HG03025 (cell line): Measurements from ENCODE around the gene NADSYN1.

Experiments used
- ATAC-seq: cut with Tn5 transposase; IDR thresholded peaks from one replicate; pipeline ENCODE4 v1.9.1; 2021; ENCODE audit warnings: mild to moderate bottlenecking, moderate library complexity; ENCODE audit not compliant: unreplicated experiment, low FRiP score

The NADSYN1 gene

DNA sequence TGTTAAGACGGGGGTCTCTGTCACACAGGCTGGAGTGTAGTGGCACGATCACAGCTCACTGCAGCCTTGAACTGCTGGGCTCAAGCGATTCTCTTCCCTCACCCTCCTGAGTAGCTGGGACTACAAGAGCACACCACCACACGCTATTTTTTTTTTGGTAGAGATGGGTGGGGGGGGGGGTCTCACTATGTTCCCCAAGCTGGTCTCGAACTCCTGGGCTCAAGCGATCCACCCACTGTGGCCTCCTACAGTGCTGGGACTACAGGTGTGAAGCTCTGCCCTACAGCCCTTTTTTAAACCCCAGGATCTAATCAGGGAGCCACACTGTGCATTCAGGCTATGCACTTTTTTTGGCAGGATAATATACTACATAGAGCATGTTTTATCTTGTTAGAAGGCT, 3.4 kb upstream of the NADSYN1 start:
- ATAC-seq = no peak

DNA sequence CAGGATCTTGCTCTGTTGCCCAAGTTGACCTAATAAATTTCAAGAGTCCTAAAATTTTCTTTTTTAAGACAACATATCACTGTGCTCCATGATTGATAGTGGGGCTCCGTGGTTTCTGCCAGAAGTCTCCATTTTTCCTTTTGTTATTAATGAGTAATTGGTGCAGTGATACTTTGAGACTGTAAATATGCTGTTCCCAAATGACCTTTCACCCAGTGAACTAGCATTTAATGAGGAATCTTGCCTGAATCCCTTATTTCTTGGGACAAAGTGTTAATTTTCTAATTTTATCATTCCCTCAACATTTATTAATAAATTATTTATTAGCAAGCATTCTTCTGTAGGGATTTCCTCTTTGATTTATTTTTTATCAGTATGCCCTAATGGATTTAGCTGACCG, 2.5 kb upstream of the NADSYN1 start:
- ATAC-seq = no peak

DNA sequence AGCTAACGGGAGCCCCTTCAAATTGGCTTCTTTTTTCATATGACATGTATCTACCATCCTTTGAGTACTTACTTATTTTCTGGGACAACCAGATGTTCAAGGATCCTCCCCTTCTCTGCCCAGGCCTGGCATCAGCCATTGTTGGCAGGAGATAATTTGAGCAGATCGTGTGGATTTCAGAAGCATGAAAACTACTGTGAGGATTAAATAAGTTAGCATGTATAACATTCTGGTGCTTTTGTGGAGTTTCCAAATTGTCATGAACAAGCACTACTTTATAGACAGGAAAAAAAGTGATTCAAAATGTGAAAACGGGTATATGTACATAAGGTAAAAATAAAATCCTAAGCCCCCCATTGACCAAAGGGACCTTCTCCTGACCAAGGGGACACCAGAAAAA, 2.1 kb upstream of the NADSYN1 start:
- ATAC-seq = no peak

DNA sequence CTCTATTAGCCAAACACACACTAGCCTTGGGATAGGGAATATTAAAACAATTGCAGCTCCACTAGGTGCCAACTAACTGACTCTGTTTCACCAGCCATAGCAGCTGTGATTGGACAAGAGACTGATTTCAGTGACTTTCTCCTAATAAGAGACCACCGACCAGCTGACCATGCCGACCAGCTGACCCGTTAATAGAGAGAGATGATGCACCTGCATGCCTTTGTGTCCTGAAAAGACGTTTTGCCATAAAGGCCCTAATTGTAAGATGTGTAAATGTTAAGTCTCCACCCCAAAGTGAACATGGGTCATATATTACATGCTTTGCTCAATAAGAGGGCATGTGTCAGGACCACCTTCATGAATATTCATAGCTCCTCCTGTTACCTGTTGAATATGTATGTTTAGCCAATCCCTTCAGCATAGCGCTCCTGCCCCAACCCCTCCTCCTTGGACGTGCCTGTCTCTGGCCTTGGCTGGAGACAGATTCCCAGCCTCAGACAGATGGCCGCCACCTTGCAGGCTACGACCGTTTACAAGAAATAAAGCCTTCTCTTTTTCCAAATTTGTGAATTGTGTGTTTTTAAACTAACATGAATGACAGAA, 1.3 kb upstream of the NADSYN1 start:
- no peak for ATAC-seq

DNA sequence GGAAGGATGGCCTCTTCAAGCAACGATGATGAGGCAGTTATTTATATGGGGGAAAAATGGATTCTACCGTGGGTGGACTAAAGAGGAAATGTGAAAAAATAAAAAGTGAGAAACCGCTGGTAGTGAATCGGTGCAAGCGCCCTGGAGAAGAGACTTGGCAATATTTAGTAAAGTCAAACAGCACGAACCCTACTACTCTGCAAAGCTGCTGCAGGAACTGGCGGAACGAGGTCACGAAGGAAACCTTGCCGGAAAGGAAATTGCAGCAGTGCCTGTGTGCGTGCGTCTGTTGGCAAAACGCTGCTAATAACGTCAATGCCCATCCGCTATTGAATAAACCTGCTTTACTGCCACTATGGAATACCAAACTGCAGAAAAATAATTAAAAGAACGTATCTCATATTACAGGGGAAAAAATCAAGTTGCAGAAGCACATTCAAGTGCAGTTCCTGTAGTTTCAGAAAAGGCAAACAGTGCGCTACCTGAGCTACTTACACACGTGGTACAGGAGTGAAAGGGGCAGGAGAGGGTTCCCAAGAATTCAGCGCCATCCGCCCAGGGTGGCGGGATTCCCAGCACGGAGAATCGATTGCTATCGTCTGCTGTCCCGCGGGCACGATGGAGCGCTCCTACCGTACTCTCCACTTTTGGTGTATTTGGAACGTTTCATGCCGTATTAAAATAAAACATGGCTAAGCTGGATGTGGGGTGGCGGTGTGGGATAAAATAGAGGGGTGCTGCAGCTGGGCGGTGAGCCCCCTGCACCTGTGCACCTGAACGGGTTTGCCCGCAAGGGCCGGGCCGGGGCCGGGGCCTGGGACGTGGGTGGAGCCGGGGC, 585 bp upstream of the NADSYN1 start:
- ATAC-seq = no peak

DNA sequence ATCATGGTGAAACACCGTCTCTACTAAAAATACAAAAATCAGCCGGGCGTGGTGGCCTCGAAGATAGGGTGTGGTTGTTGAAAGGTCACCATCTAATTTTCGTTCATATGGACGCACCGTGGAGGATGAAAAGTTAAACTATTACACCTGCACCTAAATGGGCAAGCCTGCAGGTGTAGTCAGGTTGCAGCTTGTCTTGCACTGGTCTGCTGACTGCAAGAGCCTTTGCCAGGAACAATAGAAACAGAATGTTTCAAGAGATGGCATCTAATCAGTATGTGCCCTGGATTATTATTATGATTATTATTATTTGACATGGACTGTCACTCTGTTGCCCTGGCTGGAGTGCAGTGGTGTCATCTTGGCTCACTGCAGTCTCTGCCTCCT, 908 bp downstream of the NADSYN1 start:
- no peak for ATAC-seq

DNA sequence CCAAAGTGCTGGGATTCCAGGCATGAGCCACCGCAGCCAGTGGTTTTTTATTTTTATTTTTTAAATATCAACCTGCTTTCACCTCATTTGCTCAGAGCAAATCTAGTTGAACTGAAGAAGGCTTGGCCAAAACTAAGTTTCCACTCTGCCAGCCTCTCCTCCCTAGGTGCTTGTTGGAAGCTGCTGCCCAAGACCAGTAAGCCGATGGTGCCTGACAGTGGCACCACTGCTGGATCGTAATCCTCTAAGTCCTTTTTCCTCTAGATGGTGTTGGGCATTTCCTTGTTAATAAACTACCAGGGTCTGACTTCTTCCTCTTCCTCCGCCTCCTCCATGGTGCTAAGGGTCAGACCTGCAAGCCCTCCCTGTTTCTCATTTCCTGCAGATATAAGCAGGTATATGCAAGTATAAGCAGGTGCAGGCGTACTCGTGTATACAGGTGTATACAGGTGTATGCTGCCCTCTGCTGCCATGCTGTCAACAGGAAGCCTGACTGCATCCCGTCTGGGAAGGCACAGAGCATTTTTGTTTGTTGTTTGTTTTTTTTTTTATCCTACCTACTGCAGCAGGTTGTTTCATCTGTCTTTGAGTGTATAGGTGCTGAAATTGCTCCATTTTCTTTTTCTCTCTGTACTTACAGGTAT, 1.6 kb downstream of the NADSYN1 start:
- ATAC-seq = no peak

DNA sequence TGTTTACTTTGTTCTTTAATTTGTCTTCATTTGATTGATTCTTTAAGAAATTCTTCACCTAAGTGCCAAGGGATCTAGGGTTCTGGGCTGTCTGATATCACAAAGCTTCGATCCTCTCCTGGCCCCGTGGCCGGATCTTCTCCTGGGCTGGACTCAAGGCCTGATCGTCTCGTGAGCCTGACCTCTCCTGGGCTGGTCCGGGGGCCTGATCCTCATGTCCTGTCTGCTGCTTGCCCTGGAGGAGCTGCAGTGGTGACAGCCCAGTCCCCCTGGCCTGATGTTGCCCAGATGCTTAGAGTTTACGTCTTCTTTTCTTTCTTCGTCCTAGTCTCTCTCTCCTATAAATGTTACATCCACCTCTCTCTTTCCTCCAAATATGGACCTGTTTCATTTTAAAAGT, 3.3 kb downstream of the NADSYN1 start:
- ATAC-seq = no peak

DNA sequence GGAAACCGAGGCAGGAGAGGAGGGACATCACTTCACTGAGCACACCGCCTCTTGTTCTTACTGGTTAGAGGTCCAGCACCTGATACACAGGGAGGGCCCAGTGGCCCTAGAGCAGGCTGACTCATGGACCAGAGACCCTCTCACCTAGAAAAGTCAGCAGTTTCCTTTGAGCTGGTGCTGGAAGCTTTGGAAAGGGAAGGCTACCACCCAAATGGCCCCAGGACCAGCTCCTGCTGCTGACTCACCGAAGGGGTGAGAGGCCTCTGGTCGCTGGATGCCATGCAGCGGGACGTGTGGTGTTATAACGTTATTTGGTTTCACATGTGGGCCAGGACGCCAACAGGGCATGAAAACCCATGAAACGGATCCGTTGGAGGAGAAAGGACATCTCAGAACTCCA, 3.8 kb downstream of the NADSYN1 start:
- no peak for ATAC-seq

DNA sequence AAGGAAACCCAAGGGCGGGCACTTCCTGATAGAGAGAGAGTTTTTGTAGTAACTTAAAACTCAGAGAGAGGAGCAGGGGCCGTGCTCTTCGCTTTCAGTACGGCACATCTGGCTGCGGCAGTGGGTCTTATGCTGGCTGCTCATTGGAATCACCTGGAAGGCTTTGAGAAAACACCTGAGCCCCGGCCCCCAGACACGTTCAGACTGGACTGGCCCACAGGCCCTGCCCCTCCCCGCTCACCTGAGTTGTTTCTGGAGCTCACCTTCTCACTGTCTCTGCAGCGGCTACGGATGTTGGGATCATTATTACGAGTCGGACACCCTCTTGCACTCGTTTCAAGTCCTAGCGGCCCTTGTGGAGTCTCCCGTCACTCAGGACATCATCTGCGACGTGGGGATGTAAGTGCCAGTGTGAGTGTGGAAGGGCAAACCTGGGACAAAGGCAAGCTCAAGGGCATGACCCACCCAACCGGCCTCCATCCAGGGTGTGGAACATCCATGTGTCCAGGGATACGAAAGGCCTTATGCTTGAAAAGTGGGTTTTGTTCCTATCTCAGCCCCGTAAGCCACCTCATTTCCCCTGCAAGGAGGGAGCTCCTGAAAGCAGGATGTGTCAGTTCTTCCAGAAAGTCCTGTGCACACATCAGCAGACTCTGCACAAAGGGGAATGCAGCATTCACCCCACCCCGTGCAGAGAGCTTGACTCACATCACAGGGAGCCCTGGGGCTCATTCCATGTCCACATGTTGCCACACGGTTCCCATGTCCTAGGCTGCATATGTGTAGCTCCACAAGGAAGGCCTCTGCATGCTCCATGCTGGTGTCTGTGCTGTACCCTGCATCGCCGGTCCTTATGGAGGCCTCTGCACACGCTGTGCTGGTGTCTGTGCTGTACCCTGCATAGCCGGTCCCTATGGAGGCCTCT, 5.4 kb downstream of the NADSYN1 start:
- ATAC-seq = no peak

DNA sequence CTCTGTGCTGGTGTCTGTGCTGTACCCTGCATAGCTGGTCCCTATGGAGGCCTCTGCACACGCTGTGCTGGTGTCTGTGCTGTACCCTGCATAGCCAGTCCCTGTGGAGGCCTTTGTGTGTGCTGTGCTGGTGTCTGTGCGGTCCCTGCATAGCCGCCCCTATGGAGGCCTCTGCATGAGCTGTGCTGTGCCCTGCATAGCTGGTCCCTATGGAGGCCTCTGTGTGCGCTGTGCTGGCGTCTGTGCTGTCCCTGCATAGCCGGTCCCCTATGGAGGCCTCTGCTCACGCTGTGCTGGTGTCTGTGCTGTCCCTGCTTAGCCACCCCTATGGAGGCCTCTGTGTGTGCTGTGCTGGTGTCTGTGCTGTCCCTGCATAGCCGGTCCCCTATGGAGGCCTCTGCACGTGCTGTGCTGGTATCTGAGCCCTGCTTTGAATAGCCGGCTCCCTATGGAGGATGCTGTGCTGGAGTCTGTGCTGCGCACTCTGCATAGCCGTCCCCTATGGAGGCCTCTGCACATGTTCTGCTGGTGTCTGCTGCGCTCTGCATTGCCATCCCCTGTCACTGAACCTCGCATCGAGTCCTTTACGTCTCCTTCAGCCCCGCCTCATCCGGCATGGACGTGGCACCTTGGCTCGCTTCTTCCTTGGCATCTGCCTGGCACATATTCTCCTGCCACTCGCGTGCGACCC, 6.2 kb downstream of the NADSYN1 start:
- no peak for ATAC-seq

DNA sequence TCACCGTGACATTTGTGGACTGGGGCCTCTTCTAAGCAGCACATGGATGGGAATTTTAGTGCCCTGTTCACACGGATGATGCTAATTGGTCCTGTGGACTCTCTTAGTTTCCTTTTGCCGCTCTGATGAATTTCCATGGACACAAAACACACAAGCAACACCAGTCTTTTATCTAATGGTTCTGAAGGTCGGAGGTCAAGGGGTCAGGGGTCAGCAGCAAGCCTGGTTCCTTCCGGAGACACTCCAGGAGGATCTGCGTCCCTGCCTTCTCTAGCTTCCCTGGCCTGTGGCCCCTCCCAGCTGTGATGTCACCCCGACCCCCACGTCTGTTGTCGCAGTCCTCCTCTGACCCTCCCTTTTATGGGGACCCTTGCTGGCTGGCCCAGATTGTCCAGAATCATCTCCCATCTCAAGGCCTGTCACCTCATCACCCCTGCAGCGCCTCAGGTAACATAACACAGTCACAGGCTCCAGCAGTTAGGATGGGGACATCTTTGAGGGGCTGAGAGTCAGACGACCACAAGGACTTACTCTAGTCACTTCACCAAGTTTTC, 6.8 kb downstream of the NADSYN1 start:
- ATAC-seq = no peak

DNA sequence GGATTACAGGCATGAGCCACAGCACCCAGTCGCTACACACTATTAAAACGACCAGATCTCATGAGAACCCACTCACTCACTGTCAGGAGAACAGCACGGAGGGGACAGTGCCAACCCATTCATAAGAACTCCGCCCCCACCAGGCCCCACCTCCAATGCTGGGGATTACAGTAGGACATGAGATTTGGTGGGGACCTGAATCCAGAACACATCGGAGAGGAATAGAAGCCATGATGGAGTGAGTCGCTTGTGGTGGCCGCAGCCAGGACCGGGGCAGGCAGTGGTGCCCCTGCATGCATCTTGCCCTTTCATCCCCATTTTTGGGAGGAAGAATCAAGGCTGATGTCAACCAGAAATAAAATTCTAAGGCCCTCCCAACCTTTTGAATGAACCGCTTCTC, 8.7 kb downstream of the NADSYN1 start:
- no peak for ATAC-seq

DNA sequence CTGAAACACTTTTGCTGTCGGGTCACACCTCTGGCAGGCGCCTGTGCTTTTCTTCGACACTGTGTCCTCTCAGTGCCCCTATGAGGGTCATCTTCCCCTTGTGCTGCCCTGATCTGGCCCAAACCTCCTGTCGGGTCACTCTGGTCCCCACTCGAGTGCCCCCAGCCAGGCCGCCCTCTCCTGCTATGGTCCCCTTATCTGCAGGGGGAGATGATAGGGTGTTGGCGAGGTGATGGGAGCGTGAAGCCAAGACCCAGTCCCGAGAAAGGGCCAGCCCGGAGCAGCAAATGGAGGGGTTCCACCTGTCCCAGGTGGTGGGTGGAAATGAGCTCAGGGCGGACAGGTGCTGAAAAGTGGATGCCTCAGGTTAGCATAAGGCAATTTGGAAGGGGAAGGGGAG, 9.7 kb downstream of the NADSYN1 start:
- ATAC-seq = no peak

DNA sequence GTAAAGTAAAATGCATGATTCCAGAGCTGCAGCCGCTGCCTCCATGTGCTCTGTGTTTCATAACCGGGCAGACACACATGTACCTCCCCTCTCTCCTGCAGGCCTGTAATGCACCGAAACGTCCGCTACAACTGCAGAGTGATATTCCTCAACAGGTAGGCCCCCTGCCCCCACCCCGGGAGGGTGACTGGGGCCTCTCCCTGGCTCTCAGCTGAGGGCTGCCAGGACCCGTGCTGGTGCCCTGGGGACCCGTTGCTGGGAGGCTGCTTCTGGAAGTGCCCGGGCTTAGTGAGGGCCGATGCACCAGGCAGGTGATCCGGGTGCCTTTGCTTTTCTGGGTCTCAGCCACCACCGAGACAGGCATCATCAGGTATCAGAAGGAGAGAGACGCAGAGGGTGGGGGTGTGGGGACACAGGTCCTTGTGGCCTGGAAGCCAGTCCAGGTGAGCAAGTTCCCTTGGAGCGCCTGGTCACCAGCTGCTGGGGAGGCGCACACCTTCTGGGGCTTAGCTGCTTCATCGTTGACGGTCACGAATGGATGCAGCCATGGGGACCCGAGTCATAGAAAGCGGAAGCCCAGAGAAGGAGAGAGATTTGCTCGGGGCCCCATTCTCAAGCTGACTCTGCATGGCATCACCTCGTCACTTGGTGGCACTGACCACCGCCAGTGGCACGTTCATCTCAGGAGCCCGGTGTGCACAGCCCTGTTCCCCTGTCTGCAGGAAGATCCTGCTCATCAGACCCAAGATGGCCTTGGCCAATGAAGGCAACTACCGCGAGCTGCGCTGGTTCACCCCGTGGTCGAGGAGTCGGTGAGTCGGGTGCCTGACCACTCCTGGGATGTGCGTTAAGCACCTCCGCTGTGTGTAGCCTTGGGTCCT, 10.6 kb downstream of the NADSYN1 start:
- no peak for ATAC-seq

DNA sequence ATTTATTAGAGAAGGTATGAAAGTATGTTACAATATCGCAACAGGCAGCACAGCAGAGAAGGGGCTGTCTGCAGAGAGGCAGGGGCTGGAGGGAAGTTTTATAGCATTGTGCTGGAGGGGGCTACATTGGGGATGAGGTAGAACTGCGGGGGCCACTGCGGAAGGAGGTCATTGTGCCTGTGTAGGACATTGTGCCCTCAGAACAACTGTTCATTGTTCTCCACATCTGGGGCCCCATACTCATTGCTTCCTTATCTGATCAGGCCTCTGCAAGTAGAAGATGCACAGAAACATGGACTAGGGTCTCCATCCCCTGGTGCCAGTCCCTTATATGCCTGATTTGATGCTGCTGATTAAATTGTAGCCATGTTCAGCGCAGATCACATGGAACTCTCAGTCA, 12.1 kb downstream of the NADSYN1 start:
- ATAC-seq = no peak

DNA sequence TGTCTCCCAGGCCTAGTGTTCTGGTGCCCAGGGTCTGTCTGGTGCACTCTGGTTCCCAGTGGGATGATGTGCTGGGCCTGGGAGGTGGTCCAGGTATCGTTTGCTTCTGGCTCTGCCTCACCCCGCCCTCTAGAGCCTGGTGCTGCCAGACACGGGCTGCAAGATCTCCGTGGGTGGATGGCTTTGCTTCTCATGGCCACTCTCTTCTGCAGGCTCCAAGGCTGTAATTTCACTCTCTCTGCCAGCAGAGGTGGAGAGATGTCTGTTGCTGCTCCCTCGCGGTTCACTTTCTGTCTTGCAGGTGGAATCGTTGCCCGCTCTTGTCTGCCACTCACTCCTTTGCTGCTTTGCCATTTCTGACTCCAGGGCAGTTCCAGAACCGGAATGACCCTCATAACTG, 13.4 kb downstream of the NADSYN1 start:
- ATAC-seq = no peak

DNA sequence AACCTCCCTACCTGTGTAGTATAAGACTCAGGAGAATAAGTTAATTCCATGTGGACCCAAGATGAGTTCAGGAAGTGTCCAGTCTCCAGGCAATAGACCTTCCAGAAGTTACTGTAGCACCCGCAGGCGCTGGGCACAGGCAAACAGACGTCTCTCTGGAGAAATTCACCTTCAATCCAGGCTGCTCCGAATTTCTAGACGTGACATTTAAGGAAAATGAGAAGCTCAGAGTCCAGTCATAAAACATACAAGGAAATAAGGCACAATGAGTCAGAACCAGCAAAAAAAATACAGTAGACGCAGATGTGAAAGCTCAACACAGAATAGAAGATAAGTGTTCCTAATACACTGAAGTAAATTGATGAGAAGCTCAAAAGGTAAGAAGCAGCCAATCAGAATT, 14.2 kb downstream of the NADSYN1 start:
- ATAC-seq = no peak

DNA sequence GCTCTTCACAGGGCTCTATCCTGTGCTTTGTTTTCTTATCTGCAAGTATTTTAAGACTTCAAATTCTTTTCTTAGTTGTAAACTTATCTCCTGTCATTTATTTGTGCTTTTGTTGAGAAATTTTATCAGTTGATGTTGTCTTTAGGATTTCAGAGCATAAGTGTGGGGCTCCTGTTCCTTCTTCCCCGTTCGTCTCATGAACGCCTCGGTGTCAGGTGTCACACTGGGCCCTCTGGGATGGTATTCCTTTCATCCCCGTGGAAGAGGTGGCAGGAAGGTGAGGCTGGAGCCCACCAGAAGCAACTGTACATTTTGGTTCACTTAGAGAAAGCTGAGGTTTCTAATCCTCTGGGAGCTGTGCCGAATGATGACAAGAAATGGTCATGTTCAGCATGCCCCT, 17.9 kb downstream of the NADSYN1 start:
- no peak for ATAC-seq
